22Rv1 (cell line): Measurements from ENCODE around the gene CLECL1.

Source experiments
- H3K27ac ChIP-seq: fragments of 450-650 bp; 2 replicates; pipeline ENCODE4 v1.5.1; 2017
- CTCF ChIP-seq: fragments of 450-650 bp; IDR thresholded peaks from 2 replicates; pipeline ENCODE4 v1.5.1; 2017; ENCODE audit warnings: mild to moderate bottlenecking
- ZFX ChIP-seq: fragments of 450-650 bp; IDR thresholded peaks from 2 replicates; pipeline ENCODE4 v1.6.1; 2017; ENCODE audit warnings: antibody characterized with exemption, borderline replicate concordance

Gene CLECL1

GRCh38 chr12:9756170-9756569, 23.3 kb upstream of the CLECL1 start:
- no peak overlapping the region for H3K27ac ChIP-seq
- TF ChIP-seq CTCF: no peak
- no peak for TF ChIP-seq ZFX

GRCh38 chr12:9755567-9755966, 22.7 kb upstream of the CLECL1 start:
- no peak for TF ChIP-seq ZFX
- TF ChIP-seq CTCF: no peak

GRCh38 chr12:9755035-9755434, 22.1 kb upstream of the CLECL1 start:
- TF ChIP-seq CTCF: no peak
- no peak overlapping the region for H3K27ac ChIP-seq

More at GRCh38 chr12:9755567-9755966, 22.7 kb upstream of the CLECL1 start:
- no peak overlapping the region for H3K27ac ChIP-seq

GRCh38 chr12:9754099-9754927, 21.4 kb upstream of the CLECL1 start:
- H3K27ac ChIP-seq: no peak overlapping the region
- TF ChIP-seq ZFX: no peak
- no peak for TF ChIP-seq CTCF

- TF ChIP-seq ZFX (no peak), CTCF (no peak)
- no peak overlapping the region for H3K27ac ChIP-seq
These were observed 20.6 kb upstream of the CLECL1 start for GRCh38 chr12:9753498-9753897.

- no peak overlapping the region for H3K27ac ChIP-seq
- TF ChIP-seq ZFX (no peak), CTCF (no peak)
These were observed 20.2 kb upstream of the CLECL1 start for GRCh38 chr12:9753073-9753472.

- TF ChIP-seq ZFX (no peak), CTCF (no peak)
- H3K27ac ChIP-seq: no peak overlapping the region
These were observed 19.4 kb upstream of the CLECL1 start for GRCh38 chr12:9752145-9752933.
